NCI-H82 treated with DMSO at 0.1 percent for 48 hours (cell line): ENCODE data around the gene PIGX.
"Not testable (repeated sequence)": the region's sequence is repeated elsewhere in the genome, so short reads cannot be mapped to it uniquely, and the experiment has no call there.

Experiments
- DNase-seq: peaks from one replicate; lab custom pipeline; 2025; ENCODE audit not compliant: unreplicated experiment; lab: John Stamatoyannopoulos, UW

PIGX gene

GRCh38 chr3:196700801-196701200, 11.4 kb upstream of the PIGX start:
- DNase-seq = no peak

- DNase-seq = no peak
These were observed 5.8 kb upstream of the PIGX start for GRCh38 chr3:196706327-196706726.

GRCh38 chr3:196706731-196707130, 5.4 kb upstream of the PIGX start:
- DNase-seq = no peak

DNA sequence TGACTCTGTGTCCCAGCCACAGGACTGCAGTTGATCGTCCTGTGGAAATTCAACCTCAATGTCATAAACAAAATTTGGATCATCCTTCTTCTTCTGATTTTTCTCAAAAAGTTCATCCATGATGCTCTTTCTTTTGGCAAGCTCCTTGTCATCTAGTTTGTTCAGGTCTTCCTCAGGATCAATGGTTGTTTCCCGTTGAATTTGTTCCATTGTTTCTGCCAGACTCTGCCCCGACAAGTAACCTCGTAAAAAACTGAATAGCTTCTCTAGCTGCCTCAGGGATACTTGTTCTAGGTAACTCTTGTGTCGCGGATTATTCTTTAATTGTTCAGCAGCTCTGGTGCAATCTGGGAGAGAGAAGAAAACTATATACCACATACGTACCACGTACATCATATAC, 4.6 kb upstream of the PIGX start:
- no peak for DNase-seq

GRCh38 chr3:196708467-196708866, 3.7 kb upstream of the PIGX start:
- no peak for DNase-seq

GRCh38 chr3:196712514-196713413, 587 bp downstream of the PIGX start:
- no peak for DNase-seq

- DNase-seq = not testable (repeated sequence)
These were observed 5.0 kb downstream of the PIGX start for GRCh38 chr3:196717162-196717561.

DNA sequence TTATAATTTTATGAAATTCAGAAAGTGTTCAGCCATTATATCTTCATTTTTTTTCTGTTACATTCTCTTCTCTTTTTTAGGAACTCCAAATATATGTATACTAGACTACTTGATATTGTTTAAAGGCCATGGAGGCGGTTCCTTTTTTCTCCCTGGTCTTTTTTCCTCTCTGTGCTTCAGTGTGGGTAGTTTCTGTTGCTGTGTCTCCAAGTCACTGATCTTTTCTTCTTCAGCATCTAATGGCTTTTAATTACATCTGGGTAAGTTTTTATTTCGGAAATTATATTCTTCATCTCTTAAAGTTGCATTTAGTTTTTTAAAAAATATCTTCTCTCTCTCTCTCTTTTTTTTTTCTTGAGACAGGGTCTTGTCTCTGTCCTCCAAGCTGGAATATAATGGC, 8.9 kb downstream of the PIGX start:
- no peak for DNase-seq

DNA sequence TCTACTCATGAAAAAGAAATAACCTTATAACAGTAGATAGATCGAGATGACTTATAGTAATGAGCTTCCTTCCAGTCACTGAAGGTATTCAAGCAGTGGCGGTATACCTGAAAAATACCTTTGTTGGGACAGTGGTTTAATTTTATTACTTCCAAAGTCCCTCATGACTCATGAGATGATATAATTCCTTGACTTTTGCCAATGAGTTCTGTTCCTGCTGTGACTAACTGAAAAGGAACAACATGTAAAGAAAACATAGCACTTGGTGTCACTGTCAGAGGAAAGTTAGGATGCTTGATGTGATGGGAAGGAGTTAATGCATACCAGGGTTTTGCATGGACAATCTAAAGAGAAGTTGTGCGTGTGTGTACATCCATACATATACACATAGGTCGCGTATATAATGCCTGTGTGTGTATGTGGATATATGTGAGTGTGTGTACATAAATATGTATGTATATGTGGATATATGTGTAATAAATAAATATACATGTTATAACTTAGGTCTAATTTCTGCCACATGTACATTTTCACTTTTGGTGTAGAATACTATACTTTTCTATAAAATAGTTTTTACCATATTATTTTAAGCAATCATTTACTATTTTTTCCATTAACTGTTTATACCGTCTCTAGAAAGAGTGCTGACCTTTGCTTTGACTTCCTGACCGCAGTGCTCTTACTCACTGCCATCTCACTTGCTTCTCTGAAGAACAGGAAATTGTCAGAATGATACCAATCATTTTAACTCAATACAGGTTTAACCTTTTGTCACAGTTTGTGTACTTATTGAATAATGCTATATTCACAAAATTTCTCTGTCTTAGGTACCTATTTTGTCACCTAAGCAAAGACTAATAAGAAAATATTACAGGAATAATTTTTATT, 14.9 kb downstream of the PIGX start:
- DNase-seq = no peak

GRCh38 chr3:196735751-196736150, 23.6 kb downstream of the PIGX start:
- no peak for DNase-seq

DNA sequence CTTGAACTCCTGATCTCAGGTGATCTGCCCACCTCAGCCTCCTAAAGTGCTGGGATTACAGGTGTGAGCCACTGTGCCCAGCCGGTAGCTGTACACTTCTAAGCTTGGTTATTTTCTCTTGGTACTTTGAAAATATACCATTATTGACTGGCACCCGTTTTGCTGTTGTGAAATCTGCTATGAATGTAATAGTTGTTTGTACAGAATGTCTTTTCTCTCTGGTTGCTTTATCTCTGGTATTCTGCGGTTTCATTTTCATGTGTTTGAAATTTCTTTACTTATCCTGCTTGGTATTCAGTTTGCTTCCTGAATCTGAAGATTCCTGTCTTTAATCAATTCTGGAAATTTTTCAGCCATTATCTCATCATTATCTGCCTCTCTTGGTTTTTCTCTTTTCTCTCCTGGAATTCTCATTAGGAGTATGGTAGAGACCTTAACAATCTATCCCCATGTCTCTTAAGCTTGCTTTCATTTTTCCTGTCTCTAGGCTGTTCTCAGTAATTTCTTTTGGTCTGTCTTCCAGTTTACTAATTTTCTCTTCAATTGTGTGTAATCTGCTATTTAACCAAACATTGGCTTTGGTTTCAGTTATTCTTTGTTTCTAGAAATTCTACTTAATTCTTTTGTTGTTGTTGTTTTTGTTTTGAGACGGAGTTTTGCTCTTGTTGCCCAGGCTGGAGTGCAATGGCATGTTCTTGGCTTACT, 24.6 kb downstream of the PIGX start:
- DNase-seq = no peak

GRCh38 chr3:196737655-196738054, 25.5 kb downstream of the PIGX start:
- DNase-seq = no peak

- peak; percentile 94 for DNase-seq
These were observed 27.7 kb downstream of the PIGX start, which contains the start of gene PAK2 for GRCh38 chr3:196739671-196740480. Gene PAK2, plus strand, starts transcription at chr3:196739857. Its CDS starts 42,790 bp downstream, at chr3:196782647.

- peak; percentile 48 for DNase-seq
These were observed 28.5 kb downstream of the PIGX start for GRCh38 chr3:196740481-196741248.

GRCh38 chr3:196741249-196741889, 29.2 kb downstream of the PIGX start:
- DNase-seq = no peak

DNA sequence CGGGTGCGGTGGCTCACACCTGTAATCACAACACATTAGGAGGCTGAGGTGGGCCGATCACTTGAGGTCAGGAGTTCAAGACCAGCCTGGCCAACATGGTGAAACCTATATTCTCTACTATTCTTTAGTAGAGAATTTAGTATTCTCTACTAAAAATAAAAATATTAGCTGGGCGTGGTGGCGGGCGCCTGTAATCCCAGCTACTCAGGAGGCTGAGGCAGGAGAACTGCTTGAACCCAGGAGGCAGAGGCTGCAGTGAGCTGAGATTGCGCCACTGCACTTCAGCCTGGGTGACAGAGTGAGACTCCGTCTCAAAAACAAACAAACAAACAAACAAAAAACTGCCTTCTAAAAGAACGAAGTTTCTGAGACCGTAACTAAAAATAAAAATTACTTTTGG, 31.4 kb downstream of the PIGX start:
- DNase-seq = not testable (repeated sequence)

DNA sequence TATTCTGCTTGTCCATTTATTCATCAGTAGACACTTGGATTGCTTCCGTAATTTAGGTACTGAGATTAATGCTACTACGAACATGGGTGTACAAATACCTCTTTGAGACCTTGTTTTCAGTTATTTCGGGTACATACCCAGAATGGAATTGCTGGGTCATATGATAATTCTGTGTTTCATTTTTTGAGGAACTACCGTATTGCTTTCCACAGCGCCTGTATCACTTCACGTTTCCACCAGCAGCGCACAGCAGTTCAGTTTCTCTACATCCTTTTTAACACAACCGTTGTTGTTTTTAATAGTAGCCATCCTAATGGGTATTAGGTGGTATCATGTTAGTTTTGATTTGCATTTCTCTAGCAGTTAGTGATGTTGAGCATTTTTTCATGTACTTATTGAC, 36.9 kb downstream of the PIGX start:
- no peak for DNase-seq

DNA sequence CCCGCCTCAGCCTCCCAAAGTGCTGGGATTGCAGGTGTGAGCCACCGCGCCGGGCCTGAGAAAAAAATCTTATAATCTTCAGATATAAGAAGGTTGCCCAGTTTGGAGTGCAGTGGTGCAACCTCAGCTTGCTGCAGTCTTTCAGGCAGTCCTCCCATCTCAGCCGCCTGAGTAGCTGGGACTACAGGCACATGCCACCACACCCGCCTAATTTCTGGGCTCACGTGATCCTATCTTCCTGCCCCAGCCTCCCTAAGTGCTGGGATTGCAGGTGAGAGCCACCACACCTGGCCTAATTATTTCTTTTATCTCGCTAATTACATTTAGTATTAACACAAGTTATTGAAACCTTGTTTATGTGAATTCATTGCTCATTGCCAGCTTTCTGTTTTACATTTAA, 41.0 kb downstream of the PIGX start:
- no peak for DNase-seq
